GM10847 (cell line): ENCODE results near the gene COPS3.
A peak's percentile ranks its signal among the peaks of the same experiment; 100 is the strongest.

Source experiments
- POLR2A ChIP-seq: IDR thresholded peaks from 2 replicates; pipeline ENCODE4 v1.6.1; 2011; ENCODE audit not compliant: insufficient read length; ENCODE audit errors: extremely low read depth

Gene COPS3

GRCh38 chr17:17280613-17281549 lies at the start of gene COPS3:
Gene COPS3, minus strand, starts transcription at chr17:17281246. Its CDS starts 60 bp downstream, at chr17:17281186.
- TF ChIP-seq POLR2A = peak; percentile 82

GRCh38 chr17:17328251-17328650 lies 47.2 kb upstream of the COPS3 start:
- TF ChIP-seq POLR2A = no peak

DNA sequence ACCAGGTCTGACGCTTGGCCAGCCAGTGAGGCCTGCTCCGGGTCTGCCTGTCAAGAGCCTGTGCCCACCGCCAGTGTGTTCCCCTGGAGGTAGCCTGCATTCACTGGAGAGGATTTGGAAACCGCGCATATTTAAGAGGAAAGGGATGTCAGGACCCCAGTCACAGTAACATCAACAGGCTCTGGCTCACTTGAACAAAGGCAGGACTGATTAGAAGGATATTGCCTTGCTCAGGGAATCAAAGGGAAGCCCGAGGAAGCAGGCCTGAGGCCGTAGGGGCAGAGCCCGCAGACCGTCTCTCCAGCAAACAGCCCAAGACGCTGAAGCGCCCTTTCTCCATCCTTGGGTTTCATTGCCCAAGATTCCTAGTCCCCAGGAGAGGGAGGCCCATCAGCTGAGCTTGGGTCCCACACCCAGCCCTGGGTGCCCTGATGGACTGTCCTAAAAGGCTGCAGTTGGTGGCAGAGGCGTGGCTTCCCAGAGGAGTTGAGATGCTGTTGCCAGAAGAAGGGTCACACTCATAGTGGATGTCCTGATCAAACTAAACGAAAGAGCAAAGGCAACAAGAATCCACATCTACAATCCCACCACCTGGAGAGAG lies 45.3 kb upstream of the COPS3 start:
- no peak for TF ChIP-seq POLR2A

GRCh38 chr17:17325816-17326215 lies 44.8 kb upstream of the COPS3 start:
- TF ChIP-seq POLR2A = no peak

- no peak for TF ChIP-seq POLR2A
Observed at GRCh38 chr17:17325228-17325627, 44.2 kb upstream of the COPS3 start.

- TF ChIP-seq POLR2A = no peak
Observed at GRCh38 chr17:17324616-17325015, 43.6 kb upstream of the COPS3 start.

DNA sequence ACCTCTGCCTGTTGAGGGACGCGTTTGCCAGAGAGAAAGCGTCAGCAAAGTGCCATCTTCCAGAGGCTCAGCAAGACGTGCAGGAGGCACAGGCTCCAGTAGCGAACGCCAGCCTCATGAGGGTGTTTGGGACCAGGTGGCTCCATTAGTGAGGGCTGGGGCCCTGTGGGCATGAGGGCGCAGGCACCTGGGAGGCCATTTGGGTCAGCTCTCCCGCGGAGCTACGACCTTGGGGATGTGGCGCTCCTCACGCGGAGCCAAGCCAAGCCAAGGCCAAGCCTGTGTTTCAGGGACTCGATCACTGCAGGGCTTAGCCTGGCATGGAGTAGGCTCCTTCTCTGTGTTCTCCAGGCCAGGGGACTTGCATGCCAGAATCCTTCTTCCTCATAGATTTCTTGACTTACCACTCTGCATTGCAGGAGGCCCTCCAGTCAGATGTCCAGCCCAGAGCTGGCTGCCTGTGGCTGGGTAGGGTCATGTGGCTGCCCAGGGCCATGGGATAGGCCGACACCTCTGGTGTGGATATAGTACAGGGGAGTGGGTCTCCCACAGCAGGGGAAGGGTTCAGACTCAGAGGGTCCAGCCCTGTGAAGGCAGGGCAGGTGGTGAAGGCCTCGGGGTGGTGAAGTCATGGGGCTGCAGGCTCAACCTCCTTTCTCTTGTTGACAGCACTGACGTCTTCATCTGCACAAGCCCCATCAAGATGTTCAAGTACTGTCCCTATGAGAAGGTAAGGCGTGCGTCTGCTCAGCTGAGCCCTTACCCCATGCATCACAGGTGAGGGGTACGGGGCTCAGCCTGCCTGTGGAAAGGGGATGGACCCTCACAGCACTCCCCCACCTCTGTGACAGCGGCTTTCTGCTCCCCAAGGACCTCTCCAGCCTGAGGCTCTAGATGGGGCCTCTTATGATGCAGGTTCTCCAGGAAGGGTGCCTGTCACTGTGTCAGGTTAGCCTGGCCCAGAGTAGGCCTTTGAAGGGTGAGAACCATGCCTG lies 41.8 kb upstream of the COPS3 start:
- no peak for TF ChIP-seq POLR2A

DNA sequence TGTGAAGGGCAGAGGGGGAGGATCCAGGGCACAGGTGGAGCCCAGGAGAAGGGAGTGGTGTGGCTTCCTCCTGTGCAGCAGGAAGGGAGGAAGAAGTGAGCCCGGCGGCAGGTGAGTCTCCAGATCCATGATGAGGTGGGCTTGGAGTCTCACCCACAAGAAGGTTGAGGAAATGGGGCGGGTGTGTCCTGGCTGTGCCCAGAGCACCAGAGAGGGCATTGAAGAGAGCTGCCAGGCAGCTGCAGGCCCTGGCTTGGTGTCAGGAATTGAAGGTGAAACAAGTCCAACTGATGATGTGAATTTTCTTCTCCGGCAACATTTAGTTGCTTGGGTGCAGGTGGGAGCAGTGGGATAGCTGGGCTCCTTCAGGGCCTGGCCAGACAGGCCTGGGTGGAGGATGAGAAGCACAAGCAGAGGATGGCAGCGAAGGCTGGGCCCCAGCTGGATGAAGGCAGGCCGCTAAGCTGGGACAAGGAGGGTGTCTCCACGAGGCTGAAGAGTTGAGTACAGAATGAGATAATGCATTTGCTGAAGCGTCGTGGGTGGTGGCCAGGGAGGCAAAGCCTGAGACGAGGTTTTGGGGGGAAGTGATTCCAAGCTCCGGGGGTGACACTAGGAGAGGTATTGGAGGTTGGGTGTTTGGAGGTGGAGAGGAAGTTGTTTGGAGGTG lies 40.4 kb upstream of the COPS3 start:
- no peak for TF ChIP-seq POLR2A

DNA sequence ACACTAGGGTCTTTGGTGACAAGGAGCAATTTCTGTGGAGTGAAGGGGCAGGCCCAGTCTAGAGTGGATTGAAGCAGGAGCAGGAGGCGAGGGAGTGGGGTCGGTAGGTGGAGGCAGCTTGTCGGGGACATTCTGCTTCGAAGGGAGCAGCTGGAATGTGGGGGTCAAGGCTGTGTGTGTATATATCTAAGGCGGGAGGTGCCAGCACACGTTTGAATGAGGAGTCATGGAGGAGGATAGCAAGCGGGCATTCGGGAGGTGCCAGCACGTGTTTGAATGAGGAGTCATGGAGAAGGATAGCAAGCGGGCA lies 39.8 kb upstream of the COPS3 start:
- TF ChIP-seq POLR2A = no peak

DNA sequence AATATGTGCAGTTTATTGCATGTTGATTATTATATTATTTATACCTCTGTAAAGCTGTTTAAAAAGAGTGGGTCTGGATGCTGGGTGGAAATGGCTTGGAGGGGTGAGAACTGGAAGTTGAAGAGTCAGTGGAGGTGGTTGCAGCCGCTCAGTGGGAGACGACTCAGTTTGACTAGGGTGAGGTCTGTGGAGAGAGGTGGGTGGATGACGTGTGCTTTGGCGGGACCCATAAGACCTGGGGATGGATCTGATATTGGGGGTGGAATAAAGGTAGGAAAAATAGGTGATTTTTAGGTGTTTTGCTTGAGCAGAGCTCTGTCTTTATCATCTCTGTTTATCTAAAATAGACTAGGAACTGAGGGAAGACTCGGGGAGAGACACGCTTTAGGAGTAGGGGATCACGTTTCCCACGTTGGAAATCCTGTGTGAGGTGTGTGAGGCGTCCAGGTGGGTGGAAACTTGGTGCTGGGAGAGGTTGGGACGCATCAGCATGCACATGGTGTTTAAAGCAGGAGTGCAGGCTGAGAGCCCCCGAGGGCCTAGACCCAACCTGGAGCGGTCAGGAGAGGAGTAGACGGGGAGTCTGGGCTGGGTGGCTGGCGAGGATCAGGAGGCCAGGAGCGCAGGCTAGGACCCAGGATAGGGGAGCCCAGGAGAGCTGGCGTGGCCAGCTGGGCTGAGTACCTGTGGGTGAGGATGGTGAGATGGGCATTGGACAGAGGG lies 39.3 kb upstream of the COPS3 start:
- TF ChIP-seq POLR2A = no peak

DNA sequence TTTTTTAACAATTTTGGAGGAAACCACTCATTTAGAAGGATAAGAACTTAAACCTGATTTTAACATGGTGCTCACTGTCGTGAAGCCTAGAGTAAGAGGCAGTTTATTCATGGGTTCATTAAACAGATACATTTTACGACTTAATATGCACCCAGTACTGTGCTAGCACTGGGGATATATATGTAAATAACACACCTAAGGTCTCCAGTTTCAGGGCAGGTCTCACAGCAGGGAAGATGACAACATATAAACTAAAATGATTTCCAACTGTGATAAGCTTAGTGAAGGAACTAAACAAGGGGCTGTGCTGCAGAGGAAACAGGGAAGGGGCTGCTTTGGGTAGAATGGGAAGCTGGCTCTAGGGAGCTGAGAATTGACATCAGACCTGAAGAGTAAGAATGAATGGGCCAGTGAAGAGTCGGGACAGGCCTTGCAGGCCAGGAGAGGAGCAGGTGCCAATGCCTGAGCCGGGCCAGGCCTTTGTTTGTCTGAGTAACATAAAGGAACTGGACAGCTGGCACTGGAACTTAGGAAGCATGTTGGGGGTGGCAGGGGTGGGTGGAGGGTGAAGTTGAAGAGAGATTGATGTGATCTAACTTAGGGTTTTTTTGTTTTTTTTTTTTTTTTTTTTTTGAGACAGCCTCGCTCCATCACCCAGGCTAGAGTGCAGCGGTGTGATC lies 34.2 kb upstream of the COPS3 start:
- no peak for TF ChIP-seq POLR2A

DNA sequence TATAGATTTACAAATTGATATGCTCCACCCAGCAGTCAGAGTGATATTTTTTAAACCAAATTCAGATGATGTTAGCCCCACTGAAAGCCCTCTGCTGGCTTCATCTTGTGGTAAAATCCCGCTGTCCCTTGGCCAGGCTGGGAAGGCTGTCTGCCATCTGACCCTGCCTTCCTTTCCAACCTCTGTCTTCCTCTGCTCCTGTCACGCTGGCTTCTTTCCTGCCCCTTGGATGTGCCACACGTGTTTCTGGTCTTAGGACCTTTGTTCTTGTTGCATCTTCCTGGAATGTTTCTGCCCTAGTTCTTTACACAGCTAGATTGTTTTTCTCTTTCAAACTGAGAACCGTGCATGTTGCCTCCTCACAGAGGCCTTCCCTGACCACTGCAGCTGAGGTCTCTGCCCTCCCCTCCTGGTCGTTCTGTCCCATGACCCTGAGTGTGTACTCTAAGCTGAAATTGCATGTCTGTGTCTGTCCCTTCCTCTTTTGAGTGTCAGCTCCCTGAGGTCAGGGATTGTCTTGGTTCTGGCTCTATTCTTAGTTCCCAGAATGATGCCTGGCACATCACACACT lies 33.5 kb upstream of the COPS3 start:
- TF ChIP-seq POLR2A = no peak

DNA sequence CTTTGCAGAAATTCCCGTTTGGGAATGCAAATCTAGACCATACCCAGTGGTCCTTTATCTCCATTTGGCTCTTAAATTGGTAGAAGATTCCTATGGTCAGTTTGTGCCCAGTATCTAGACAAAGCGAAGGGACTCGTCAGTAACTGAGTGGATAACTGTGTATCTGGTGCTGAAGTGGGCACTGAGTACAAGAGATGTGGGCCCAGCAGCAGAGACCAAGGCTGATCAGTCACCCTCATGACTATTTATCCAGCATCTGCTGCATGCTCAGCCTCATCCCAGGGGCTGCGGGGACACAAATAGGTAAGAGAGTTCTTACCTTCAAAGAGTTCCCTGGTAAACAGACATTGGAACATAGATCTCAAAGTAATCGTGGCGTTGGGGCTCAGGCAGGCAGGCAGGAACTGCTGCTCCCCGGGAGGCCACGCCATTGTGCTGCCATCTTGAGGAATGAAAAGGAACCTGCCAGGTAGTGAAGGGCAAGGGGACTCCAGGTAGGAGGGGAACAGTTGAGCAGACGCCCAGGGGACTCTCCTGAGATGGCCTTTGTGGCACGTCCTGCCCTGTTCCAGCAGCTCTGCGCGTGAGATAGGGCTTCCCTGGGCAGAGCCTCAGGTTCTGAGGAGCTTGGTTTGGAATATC lies 32.4 kb upstream of the COPS3 start:
- no peak for TF ChIP-seq POLR2A
